ENCODE data around the gene VRK1.

The VRK1 gene

GRCh38 chr14:96920023-96920422 lies 122.8 kb downstream of the VRK1 start:
- no peak for DNase-seq (ENCODE audit: low read depth in 2 of 2)

- no peak for DNase-seq (ENCODE audit: low read depth in 2 of 2)
Measured at GRCh38 chr14:96920820-96921219, 123.6 kb downstream of the VRK1 start.

- DNase-seq (ENCODE audit: low read depth in 2 of 2), result no peak
Measured at GRCh38 chr14:96922986-96923385, 125.8 kb downstream of the VRK1 start.

- DNase-seq (ENCODE audit: low read depth in 2 of 2), result no peak
Measured at GRCh38 chr14:96925422-96925821, 128.2 kb downstream of the VRK1 start.

GRCh38 chr14:96926001-96926400 lies 128.8 kb downstream of the VRK1 start:
- no peak for DNase-seq (ENCODE audit: low read depth in 2 of 2)

GRCh38 chr14:96928779-96929380 lies 131.7 kb downstream of the VRK1 start:
- no peak for DNase-seq (ENCODE audit: low read depth in 2 of 2)

- DNase-seq (ENCODE audit: low read depth in 2 of 2), result no peak
Measured at GRCh38 chr14:96929950-96930349, 132.8 kb downstream of the VRK1 start.

- no peak for DNase-seq (ENCODE audit: low read depth in 2 of 2)
Measured at GRCh38 chr14:96930526-96930925, 133.3 kb downstream of the VRK1 start.
